ENCODE results near the gene LMO2. TPM values are rescaled to one million over a fixed set of nuclear protein-coding genes. Genes with fewer than 3 reads are reported as not detected.
"Not testable (repeated sequence)": the region's sequence is repeated elsewhere in the genome, so short reads cannot be mapped to it uniquely, and the experiment has no call there.

LMO2 gene
- polyA plus RNA-seq, 5 donors = 34.0 to 50.1 (median 39.7) TPM

DNA sequence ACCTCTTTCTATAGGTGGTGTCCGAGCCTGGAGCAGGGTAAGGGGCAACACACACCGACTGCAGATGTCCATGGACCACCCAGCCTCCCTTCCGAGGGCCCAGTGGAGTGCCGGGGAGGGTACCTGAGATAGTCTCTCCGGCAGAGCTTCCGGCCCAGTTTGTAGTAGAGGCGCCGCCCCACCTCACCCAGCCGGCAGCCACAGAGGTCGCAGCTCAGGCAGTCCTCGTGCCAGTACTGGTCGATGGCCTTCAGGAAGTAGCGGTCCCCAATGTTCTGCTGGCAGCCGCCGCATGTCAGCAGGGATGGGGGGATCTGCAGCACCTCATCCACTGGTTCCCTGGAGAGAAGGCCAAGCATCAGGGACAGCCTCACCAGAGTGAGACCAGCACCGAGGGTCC, 27.4 kb downstream of the LMO2 start:
- no peak for DNase-seq

DNA sequence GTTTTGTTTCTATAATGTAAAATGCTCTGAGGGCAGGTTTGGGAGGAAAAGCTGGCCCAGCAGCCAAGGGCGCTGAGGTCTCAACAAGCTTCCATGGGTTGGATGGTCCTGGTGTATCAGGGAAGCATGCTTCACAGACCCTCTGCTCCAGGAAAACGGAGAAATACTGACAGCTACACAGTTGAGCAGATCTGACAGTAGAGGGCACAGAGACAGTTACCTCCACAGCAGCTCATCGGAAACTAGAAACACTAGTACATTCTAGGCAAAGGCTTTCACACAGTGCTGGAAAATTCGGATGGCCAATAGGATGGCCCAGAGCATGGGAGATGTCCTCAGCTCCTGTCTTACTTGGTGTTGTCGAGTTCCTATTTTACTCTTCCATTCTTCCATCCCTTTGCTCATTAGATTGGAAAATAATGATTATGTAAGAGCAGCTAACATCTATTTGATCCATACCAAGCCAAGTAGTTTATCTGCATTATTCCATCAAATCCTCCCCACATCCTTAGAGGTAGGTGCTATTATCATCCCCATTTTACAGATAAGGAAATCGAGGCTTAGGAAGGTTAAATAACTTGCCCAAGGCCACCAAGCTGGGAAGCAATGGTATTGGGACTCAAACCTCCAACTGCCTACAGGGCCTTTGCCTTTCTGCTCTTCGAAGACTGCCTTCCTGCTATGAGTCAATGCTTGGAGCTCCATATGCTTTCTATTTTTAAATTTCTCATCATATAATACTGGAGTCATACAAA, 28.3 kb downstream of the LMO2 start:
- DNase-seq = no peak

DNA sequence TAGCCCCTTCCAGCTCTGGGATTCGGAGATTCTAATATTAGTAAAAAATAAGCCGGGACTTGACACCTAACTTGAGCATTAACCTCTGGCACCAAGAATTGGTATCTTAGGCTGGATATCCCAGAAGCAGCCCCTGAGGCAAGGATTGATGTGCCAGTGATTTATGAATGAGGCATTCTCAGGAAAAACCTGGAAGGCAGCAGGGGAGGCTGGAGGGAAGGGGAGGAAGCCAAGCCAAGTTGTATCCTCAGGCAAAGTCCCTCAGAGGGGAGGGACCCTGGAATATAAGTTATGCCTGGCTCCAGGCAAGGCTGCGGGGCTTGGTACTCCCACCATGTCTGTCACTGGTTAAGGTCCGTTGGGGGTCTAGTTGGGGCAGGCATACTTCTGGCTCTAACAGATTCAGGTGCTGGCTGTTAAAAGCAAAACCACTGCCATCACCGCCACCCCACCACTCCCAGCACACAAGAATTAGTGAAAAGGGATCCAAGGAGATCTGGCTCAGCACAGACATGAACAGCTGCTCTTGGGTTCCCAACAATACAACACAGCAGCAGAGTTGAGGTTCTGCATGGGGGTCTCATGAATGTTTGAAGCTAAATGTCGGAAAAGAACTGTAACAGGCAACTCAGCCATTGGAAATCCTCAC, 29.8 kb downstream of the LMO2 start:
- DNase-seq = no peak

DNA sequence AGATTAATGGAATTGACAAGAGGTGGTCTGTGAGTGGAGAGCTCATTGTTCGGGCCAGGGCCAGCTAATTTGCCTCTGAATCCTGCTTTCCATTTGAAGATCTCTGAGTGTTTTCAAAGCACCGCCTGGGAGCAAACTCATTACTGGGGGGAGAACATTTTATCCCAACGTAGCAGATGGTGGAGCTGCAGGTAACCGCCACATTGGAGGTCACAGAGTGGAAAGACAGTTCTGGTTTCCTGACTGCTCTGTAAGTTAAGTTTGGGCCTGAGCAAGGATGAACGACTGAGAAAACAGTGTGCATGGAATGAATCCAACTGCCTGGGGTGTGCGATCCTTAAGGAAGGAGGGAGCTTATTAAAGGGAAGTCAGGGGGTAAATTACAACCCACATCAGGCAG, 30.5 kb downstream of the LMO2 start:
- no peak for DNase-seq

DNA sequence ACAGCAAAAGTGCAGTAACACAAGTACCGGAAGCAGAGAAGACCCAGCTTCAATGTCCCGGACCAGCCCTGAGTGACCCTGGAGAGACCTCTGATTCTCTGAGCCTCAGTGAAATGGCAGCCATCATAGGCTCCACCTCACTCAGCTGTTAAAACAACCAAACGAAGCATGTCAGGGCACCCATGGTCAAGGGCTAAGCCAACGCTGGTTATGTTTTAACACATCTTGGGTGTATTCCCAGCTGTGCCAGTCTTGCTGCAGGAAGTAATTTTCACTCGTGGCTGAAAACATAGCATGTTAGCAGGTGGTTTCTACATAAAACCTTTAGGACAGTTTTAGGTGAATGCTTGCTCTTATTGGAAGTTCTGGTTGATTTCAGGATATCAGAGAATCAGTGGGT, 30.9 kb downstream of the LMO2 start:
- DNase-seq = no peak

DNA sequence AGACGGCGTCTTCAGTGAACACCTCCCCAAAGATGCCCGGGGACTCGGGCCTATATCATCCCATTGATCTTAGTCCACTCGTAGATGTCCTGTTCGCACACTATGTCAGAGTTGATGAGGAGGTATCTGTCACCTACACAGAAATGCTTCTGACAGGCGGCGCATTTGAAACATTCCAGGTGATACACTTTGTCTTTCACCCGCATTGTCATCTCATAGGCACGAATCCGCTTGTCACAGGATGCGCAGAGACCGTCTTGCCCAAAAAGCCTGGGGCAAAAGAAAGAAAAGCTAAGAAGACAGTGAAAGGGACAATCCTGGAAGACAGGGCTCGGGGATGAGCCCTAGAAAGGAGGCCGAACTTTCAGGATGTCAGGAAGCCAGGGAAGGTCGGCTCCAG, 32.6 kb downstream of the LMO2 start:
- DNase-seq = no peak

DNA sequence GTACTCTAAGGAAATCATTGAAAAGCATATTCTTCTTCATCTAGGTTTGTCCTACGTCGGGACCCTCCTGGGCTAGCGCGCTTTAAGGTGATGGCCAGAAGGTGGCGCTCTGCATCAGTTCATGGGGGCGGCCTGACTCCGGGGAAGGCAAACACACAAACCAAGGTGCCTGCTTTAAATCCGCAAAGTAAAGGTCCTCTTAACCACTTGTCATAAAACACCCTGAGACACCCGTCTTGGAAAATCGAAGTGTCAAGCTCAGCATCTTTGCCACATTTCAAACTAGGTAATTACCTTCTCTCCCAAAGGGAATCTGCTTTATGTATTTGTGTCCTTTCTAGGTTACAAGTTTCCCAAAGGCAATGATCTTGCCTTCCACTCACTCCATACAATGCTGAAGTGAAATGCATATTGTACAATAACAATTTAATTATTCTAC, 33.9 kb downstream of the LMO2 start:
- DNase-seq = peak; percentile 64 to 68

DNA sequence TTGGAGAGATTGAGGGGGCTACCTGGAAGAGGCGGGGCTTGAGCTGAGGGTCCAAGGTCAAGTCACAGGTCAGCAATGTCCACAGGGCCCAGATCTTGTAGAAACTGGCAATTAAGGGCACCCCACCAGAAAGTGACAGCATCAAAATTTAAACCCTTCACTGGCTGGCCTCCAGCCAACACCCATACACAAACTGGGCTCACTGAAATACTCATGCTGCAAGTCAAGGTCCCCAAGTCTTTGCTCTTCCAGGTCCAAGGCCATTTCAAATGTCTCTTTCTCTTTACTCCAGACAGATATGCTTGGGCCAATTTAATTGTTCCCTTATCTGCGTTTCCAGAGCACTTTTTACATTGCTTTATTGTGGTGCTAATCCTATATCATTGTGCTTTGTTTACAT, 36.4 kb downstream of the LMO2 start:
- no peak for DNase-seq

DNA sequence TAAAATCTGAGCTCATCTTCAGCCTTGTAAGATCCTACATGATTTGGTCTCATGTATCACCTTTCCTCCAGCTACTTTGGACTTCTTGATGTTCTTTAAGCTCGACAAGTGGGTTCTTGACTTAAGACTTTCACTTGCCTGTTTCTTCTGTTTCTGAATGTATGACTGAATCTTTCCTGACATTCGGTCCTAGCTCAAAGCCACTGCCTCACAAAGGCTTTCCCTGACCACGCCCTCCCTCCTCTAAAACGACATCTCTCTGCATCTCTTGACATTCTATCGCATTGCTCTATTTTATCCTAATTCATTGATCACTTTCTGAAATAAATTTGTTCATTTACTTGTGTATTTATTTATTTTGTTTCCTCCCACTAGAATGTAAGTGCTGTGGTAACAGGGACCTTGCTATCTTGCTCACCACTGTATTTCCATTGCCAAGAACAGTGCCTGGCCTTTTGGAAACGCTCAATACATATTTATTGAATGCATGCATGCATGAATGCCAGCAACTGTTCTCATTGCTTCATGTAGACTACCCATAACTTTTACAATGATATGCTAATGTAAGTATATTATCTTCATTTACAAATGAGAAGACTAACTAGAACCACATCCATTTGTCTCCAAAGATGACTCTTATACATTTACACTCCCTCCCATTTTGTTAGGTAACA, 43.0 kb downstream of the LMO2 start:
- DNase-seq = no peak

DNA sequence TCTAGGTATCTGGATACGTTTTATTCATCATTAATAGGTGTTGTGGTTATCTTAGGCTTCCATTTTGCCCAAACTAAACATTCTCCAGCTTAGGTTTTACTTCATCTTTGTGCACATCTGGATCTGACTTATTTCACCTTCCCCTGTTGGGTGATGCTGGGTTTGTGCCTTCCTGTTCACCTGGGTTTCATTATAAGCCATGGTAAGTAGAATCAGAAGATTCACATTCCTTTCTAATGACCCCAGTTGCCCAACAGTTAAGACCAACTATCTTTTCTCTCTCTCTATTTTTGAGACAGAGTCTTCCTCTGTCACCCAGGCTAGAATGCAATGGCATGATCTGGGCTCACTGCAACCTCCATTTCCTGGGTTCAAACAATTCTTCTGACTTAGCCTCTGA, 44.6 kb downstream of the LMO2 start:
- DNase-seq = no peak

DNA sequence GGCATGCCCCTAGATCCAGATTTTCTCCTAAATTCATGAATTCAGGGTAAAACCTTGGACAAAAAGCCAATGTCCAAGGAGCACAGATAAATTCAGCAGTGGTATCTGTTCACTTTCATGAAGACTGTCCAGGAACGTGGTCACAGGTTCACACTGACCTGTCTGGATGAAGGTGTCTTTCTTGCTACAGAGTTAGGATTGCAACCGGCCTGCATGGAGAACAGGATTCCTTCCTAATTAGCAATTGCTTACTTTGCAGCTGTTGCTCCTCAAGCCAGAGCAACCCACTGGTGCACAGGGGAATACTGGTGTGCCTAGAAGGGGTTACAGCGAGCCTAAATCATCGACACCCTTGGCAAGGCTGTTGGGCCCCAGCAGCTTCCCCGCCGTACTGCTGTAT, 47.6 kb downstream of the LMO2 start:
- DNase-seq = no peak

DNA sequence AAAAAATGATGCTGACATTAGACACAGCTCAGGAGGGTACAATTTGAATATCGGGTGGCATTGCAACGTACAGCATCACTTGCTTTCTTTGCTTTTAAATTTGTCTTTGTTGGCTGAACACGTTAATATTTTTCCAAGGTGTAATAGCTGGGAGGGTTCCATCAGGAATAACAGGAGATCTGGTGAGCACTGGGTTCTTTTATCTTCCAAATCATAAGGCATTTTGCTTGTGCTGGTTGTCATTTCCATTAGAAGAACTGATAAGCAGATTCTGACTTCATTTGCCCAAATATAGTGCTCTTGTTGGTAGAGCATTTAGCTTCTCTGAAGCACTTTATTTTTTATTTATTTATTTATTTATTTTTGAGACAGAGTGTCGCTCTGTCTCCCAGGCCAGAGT, 48.9 kb downstream of the LMO2 start:
- no peak for DNase-seq

DNA sequence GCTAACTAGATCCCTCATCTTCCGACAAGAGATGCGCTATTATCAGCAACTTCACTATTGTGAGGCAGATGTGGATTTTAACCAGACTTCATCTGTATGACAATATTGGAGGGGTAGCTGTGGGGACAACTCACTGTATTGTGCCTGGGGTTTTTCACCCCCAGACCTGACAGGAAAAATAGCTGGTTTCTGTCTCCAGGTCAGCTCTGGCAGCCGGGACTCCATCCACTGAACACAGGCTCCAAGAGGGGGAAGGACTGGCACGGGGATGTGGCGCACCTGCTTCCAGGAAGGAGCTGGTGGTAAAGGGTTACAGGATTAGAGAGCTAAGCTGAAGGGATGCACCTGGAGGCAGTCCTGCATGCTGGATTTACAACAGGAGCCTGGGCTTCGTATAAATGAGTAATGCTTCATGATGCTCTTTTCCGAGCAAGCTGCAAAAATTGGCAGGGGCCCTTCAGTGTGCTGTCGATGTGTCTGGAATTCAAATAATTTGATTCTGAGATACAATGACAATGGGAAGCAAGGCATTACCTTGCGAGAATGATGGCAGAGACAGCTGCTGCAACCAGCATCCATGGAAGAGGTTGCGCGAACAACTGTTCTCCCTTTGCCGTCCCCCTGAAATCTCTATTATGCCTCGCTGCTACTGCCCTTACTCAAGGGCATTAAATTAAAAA, 49.5 kb downstream of the LMO2 start:
- DNase-seq = no peak

DNA sequence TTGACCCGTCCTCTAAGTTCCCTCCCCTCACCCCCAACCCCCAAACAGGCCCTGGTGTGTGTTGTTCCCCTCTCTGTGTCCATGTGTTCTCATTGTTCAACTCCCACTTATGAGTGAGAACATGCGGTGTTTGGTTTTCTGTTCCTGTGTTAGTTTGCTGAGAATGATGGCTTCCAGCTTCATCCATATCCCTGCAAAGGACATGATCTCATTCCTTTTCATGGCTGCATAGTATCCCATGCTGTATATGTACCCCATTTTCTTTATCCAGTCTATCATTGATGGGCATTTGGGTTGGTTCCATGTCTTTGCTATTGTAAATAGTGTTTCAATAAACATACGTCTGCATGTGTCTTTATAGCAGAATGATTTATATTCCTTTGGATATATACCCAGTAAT, 53.6 kb downstream of the LMO2 start:
- not testable (repeated sequence) for DNase-seq

DNA sequence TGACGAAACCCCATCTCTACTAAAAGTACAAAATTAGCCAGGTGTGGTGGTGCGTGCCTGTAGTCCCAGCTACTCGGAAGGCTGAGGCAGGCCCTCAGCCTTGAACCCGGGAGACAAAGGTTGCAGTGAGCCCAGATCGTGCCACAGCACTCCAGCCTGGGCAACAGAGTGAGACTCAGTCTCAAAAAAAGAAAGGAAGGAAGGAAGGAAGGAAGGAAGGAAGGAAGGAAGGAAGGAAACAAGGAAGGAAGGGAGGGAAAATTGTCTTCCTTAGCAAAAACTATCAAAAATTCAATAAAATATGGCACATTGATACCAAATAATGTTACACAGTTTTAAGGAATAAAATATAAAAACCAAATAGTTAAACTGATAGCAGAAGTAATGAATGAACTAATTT, 54.5 kb downstream of the LMO2 start:
- not testable (repeated sequence) for DNase-seq

DNA sequence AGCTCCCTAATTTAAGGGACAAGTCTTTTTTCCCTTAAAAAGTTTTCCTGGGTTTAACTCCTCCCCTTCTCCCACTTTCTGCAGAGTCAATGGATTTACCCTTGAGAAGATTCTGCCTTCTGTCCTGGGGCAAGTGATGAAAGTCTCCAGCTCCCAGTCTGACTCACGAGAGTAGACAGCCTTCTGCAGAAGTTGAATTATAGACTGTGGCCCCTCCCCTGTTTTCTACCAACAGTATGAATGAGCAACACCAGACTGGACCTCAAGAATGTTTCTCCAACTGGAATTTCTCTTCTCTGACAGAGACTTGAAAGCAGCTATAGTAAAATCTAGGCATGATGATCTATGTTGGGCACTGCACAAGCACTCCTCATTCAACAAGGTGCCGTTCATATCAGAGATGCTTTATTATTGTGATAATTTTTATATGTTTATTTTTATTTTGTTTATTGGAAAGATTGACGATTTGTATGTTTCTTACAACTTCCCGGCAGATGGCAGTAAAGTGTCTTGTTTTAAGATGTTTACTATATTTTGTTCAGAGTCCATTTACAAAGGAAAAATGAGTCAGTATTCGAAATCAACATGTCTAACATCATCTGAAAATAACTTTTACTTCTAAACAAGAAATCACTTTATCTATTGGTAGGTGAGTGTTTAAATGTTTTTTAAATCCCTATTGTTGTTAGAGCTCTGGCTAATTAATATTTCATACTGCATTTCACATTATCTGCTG, 56.6 kb downstream of the LMO2 start:
- no peak for DNase-seq

DNA sequence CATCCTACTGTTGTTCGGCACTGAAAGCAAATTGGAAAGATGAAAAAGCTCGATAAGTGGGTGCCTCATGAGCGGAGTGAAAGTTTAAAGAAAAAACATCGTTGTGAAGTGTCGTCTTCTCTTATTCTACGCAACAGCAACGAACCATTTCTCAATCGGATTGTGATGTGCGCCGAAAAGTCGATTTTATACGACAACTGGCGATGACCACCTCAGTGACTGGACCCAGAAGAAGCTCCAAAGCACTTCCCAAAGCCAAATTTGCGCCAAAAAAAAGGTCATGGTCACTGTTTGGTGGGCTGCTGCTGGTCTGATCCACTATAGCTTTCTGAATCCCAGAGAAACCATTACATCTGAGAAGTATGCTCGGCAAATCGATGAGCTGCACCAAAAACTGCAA, 59.2 kb downstream of the LMO2 start:
- DNase-seq = no peak

DNA sequence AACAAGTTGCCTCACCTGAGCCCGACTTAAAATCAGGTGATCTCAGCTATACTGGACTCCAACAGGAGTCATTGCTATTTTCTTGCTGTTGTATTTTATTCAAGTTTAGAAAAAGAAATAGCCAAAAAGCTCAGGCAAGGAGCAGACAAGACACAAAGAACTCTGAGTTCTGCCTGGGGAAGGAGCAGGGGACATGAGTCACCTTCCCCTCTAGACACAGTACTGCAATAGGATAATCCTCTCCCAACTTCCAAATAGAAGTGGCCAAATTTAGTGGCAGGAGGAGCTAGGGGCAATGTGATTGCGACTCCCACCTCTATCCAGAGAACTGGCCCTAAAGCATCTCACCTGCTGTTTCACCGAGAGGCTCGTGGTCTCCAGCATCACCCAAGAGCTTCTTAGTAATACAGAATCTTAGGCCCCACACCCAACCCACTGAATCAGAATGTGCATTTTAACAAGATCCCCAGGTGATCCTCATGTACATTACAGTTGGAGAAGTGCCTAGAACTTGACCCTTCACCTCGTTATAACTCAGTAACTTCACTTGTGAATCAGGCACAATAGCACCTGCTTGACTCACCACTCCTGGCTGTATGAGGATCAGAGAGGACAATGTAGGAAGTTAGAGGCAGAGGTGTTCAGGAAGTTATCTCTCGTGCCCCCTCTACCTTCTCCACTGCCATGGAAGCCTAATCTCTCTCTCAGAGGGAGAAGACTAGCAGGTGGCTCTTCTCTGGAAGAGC, 60.8 kb downstream of the LMO2 start:
- no peak for DNase-seq

DNA sequence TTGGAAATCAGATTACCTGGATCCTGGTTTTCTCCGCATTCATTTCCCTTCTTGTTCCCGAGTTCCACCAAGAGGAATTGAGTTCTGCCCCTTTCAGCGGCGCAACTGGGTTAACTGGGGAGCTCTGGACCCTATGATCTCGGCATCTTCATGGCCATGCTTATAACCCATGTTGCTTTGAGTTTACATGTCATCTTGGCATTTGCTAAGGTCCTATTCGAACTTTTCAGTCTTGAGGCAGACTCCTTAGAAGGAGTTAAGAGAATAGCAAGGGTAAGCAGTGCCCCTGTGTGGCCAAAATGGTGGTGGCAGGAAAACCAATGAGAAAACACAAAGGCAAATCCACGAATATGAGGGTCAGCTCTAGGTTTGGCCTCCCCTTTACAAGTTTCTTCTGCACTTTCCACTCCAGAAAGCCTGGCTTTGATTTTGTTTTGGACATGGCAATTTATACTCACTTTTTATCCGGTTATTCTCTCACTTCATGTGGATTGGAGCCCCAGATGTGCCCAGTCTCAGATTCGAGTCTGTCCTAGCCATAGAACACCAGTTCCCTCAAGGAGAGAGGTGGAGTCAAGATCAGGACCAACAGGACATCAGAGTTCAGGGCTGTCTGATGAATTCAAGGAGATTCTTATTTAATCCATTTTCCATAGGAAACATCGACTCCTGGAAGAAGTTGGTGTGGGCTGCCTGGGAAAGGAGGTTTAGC, 62.3 kb downstream of the LMO2 start:
- DNase-seq = peak; percentile 49 to 76

Data from right lung (tissue), 5 donors.